HepG2 (cell line): ENCODE results near the gene IL17C. TPM values are rescaled to one million over a fixed set of nuclear protein-coding genes. Genes with fewer than 3 reads are reported as not detected.

ENCODE experiments used
- ARID2 ChIP-seq: sonication (generic); formaldehyde crosslinking; IDR thresholded peaks from 2 replicates; pipeline ENCODE4 v1.8.1; 2022; ENCODE audit warnings: mild to moderate bottlenecking, missing genetic modification reagents, borderline replicate concordance
- ARNT2 ChIP-seq: sonication (generic); formaldehyde crosslinking; IDR thresholded peaks from 2 replicates; pipeline ENCODE4 v1.8.0; 2022; ENCODE audit warnings: mild to moderate bottlenecking, low read depth, missing genetic modification reagents, moderate library complexity
- ATRX ChIP-seq: sonication (generic); formaldehyde crosslinking; IDR thresholded peaks from 2 replicates; pipeline ENCODE4 v1.4.0; 2020; ENCODE audit warnings: missing genetic modification reagents, borderline replicate concordance
- BHLHE40 ChIP-seq: IDR thresholded peaks from 2 replicates; pipeline ENCODE4 v1.6.1; 2011; ENCODE audit warnings: low read length, improper control_type of control experiment
- FOSL1 ChIP-seq: sonication (generic); formaldehyde crosslinking; IDR thresholded peaks from 2 replicates; pipeline ENCODE4 v1.9.0; 2021; ENCODE audit warnings: missing genetic modification reagents, borderline replicate concordance
- HDAC2 ChIP-seq: sonication (generic); formaldehyde crosslinking; IDR thresholded peaks from 2 replicates; pipeline ENCODE4 v1.4.0; 2020; ENCODE audit warnings: missing genetic modification reagents
- HDAC6 ChIP-seq: fragments of 200-600 bp; sonication (generic); IDR thresholded peaks from 2 replicates; pipeline ENCODE4 v1.7.0; 2017; ENCODE audit warnings: mild to moderate bottlenecking, antibody characterized with exemption, low read length, low read depth
- JARID2 ChIP-seq: sonication (generic); formaldehyde crosslinking; IDR thresholded peaks from 2 replicates; pipeline ENCODE4 v1.8.1; 2023; ENCODE audit warnings: missing genetic modification reagents, inconsistent platforms; ENCODE audit not compliant: insufficient replicate concordance
- KAT2B ChIP-seq: fragments of 150-350 bp; IDR thresholded peaks from 2 replicates; pipeline ENCODE4 v1.6.1; 2014; ENCODE audit warnings: low read depth, low read length, borderline replicate concordance
- MAFF ChIP-seq: IDR thresholded peaks from 2 replicates; pipeline ENCODE4 v1.6.1; 2011; ENCODE audit warnings: low read depth, low read length, improper control_type of control experiment
- MYC ChIP-seq: sonication (generic); formaldehyde crosslinking; IDR thresholded peaks from 2 replicates; pipeline ENCODE4 v1.9.0; 2021; ENCODE audit warnings: missing genetic modification reagents, borderline replicate concordance
- NR3C1 ChIP-seq: sonication (generic); formaldehyde crosslinking; IDR thresholded peaks from 2 replicates; pipeline ENCODE4 v1.4.0; 2020; ENCODE audit warnings: missing genetic modification reagents
- PTBP1 ChIP-seq: fragments of 200-400 bp; formaldehyde crosslinking; IDR thresholded peaks from 2 replicates; pipeline ENCODE4 v1.6.1; 2018; ENCODE audit warnings: low read length, low read depth; ENCODE audit not compliant: poor library complexity, severe bottlenecking
- SYNCRIP ChIP-seq: fragments of 200-400 bp; formaldehyde crosslinking; IDR thresholded peaks from 2 replicates; pipeline ENCODE4 v1.6.1; 2018; ENCODE audit warnings: mild to moderate bottlenecking, low read depth, low read length; ENCODE audit not compliant: insufficient read depth
- ZFP62 ChIP-seq: sonication (generic); formaldehyde crosslinking; IDR thresholded peaks from 2 replicates; pipeline ENCODE4 v1.4.0; 2020; ENCODE audit warnings: missing genetic modification reagents
- ZNF24 ChIP-seq: fragments of 450-650 bp; IDR thresholded peaks from 2 replicates; pipeline ENCODE4 v1.6.1; 2017; ENCODE audit warnings: antibody characterized with exemption, mild to moderate bottlenecking
- ZNF432 ChIP-seq: sonication (generic); formaldehyde crosslinking; IDR thresholded peaks from 2 replicates; pipeline ENCODE4 v1.5.0; 2020; ENCODE audit warnings: missing genetic modification reagents, mild to moderate bottlenecking, borderline replicate concordance
- ZNF496 ChIP-seq: sonication (generic); formaldehyde crosslinking; IDR thresholded peaks from 2 replicates; pipeline ENCODE4 v1.8.1; 2023; ENCODE audit warnings: mild to moderate bottlenecking, moderate library complexity, missing genetic modification reagents; ENCODE audit not compliant: insufficient replicate concordance
- ZNF558 ChIP-seq: sonication (generic); formaldehyde crosslinking; IDR thresholded peaks from 2 replicates; pipeline ENCODE4 v1.9.0; 2022; ENCODE audit warnings: mild to moderate bottlenecking, missing genetic modification reagents, borderline replicate concordance
- ZNF619 ChIP-seq: sonication (generic); formaldehyde crosslinking; IDR thresholded peaks from 2 replicates; pipeline ENCODE4 v1.4.0; 2020; ENCODE audit warnings: mild to moderate bottlenecking, missing genetic modification reagents
- ZNF772 ChIP-seq: sonication (generic); formaldehyde crosslinking; IDR thresholded peaks from 2 replicates; pipeline ENCODE4 v1.5.0; 2020; ENCODE audit warnings: mild to moderate bottlenecking, missing genetic modification reagents
- polyA plus RNA-seq, 8 experiments: library from polyadenylated mRNA; depleted of rRNA in 3 of 8; stranded (reverse) in 7 of 8; unstranded in 1 of 8; fragments of >200 nt; fragmentation: Illumina TruSeq in 4 of 8; extraction: Trizol in 4 of 8; gene quantifications; 2 replicates each; pipeline versions ENCODE4 v1.2.1 to v1.2.3, GENCODE V29; 2011 to 2016; ENCODE audit warnings: low read depth in 4 of 8, missing spikeins in 1 of 8, mixed read lengths in 1 of 8; ENCODE audit not compliant: insufficient read depth in 1 of 8
- total RNA-seq, 5 experiments: library from RNA; depleted of rRNA; stranded (reverse); fragments of >200 nt; fragmentation: Illumina TruSeq; extraction: Trizol; gene quantifications; 2 replicates each; pipeline ENCODE4 v1.2.3, GENCODE V29; 2016; ENCODE audit warnings: low read depth in 1 of 5
- TF ChIP-seq, protein P1 (sequence below): sonication (generic); formaldehyde crosslinking; IDR thresholded peaks from 2 replicates; pipeline ENCODE4 v1.4.0; 2020; ENCODE audit warnings: missing genetic modification reagents
- TF ChIP-seq, protein P2 (sequence below): sonication (generic); formaldehyde crosslinking; IDR thresholded peaks from 2 replicates; pipeline ENCODE4 v1.8.0; 2022; ENCODE audit warnings: missing genetic modification reagents, mild to moderate bottlenecking, borderline replicate concordance
- TF ChIP-seq, protein P3 (sequence below): sonication (generic); formaldehyde crosslinking; IDR thresholded peaks from 2 replicates; pipeline ENCODE4 v1.4.0; 2020; ENCODE audit warnings: mild to moderate bottlenecking, missing genetic modification reagents

IL17C gene
- total and polyA plus RNA-seq, 2 of the 13 experiments (the other 11 are each of a cell fraction or from before 2014, with no cell fraction given) = not detected

DNA sequence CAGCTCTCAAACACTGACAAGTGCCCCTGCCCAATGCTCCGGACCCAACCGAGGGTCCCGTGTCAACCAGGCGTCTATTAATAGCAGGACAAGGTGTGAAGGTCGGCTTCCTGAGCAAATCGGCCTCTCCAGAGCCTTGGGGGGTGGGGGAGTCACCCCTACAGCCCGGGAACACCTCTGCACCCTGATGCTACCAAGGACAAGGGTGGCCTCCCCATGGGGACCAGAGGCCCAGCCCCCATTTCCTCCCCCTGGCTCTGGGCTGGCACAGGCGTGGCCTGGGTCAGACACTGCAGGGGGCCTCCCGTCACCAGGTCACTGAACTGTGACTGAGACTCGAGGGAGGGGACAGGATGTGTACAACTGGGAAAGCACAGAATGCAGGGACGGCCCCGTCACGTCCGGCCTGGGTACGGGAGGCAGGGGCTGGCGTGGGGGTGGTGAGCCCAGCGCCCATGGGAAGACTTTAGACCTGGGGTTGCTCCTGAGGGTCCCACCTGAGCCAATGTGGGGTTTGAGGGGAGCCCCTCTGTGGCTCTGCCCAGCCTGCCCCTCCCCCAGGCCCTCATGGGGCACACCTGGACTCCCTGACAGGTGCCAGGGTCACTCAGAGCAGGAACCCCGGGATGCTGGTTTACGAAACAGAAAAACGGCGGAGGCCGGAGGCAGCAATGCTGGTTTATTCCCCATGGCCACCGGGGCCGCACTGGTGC lies 13.1 kb downstream of the IL17C start (continued):
- TF ChIP-seq, protein P1, sequence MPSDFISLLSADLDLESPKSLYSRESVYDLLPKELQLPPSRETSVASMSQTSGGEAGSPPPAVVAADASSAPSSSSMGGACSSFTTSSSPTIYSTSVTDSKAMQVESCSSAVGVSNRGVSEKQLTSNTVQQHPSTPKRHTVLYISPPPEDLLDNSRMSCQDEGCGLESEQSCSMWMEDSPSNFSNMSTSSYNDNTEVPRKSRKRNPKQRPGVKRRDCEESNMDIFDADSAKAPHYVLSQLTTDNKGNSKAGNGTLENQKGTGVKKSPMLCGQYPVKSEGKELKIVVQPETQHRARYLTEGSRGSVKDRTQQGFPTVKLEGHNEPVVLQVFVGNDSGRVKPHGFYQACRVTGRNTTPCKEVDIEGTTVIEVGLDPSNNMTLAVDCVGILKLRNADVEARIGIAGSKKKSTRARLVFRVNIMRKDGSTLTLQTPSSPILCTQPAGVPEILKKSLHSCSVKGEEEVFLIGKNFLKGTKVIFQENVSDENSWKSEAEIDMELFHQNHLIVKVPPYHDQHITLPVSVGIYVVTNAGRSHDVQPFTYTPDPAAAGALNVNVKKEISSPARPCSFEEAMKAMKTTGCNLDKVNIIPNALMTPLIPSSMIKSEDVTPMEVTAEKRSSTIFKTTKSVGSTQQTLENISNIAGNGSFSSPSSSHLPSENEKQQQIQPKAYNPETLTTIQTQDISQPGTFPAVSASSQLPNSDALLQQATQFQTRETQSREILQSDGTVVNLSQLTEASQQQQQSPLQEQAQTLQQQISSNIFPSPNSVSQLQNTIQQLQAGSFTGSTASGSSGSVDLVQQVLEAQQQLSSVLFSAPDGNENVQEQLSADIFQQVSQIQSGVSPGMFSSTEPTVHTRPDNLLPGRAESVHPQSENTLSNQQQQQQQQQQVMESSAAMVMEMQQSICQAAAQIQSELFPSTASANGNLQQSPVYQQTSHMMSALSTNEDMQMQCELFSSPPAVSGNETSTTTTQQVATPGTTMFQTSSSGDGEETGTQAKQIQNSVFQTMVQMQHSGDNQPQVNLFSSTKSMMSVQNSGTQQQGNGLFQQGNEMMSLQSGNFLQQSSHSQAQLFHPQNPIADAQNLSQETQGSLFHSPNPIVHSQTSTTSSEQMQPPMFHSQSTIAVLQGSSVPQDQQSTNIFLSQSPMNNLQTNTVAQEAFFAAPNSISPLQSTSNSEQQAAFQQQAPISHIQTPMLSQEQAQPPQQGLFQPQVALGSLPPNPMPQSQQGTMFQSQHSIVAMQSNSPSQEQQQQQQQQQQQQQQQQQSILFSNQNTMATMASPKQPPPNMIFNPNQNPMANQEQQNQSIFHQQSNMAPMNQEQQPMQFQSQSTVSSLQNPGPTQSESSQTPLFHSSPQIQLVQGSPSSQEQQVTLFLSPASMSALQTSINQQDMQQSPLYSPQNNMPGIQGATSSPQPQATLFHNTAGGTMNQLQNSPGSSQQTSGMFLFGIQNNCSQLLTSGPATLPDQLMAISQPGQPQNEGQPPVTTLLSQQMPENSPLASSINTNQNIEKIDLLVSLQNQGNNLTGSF (CRISPR knock-in tag) = no peak
- TF ChIP-seq FOSL1 (CRISPR knock-in tag) (no peak; the same call in 1 of the 2 replicates), ZNF558 (no peak), BHLHE40 (0 out of 2 replicates have a peak, but pooled peaks have one; percentile 3), ZNF496 (CRISPR knock-in tag) (no peak), MAFF (no peak), PTBP1 (peak; percentile 65), MYC (peak; percentile 87), ARNT2 (peak; percentile 26; the same call in 1 of the 2 replicates), ZNF619 (CRISPR knock-in tag) (no peak; the same call in none of the 2 replicates), KAT2B (no peak), JARID2 (CRISPR knock-in tag) (peak; percentile 80), ZNF432 (CRISPR knock-in tag) (no peak), NR3C1 (no peak), ATRX (CRISPR knock-in tag) (no peak), HDAC6 (no peak), HDAC2 (CRISPR knock-in tag) (peak; percentile 89), ZFP62 (no peak), SYNCRIP (no peak), ARID2 (CRISPR knock-in tag) (0 out of 2 replicates have a peak, but pooled peaks have one; percentile 45), ZNF24 (no peak), ZNF772 (CRISPR knock-in tag) (peak; percentile 93)
- TF ChIP-seq, protein P2, sequence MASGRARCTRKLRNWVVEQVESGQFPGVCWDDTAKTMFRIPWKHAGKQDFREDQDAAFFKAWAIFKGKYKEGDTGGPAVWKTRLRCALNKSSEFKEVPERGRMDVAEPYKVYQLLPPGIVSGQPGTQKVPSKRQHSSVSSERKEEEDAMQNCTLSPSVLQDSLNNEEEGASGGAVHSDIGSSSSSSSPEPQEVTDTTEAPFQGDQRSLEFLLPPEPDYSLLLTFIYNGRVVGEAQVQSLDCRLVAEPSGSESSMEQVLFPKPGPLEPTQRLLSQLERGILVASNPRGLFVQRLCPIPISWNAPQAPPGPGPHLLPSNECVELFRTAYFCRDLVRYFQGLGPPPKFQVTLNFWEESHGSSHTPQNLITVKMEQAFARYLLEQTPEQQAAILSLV (CRISPR knock-in tag) = peak; percentile 88; the same call in 1 of the 2 replicates
- TF ChIP-seq, protein P3, sequence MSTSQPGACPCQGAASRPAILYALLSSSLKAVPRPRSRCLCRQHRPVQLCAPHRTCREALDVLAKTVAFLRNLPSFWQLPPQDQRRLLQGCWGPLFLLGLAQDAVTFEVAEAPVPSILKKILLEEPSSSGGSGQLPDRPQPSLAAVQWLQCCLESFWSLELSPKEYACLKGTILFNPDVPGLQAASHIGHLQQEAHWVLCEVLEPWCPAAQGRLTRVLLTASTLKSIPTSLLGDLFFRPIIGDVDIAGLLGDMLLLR = no peak; the same call in 1 of the 2 replicates
